Cerebellar nuclear complex (tissue), 1 donor: ENCODE results near the gene EPHX1.

ENCODE experiments used
- DNase-seq, 2 experiments: peaks; one replicate each; lab custom pipeline; 2025; lab: John Stamatoyannopoulos, UW

The EPHX1 gene

DNA sequence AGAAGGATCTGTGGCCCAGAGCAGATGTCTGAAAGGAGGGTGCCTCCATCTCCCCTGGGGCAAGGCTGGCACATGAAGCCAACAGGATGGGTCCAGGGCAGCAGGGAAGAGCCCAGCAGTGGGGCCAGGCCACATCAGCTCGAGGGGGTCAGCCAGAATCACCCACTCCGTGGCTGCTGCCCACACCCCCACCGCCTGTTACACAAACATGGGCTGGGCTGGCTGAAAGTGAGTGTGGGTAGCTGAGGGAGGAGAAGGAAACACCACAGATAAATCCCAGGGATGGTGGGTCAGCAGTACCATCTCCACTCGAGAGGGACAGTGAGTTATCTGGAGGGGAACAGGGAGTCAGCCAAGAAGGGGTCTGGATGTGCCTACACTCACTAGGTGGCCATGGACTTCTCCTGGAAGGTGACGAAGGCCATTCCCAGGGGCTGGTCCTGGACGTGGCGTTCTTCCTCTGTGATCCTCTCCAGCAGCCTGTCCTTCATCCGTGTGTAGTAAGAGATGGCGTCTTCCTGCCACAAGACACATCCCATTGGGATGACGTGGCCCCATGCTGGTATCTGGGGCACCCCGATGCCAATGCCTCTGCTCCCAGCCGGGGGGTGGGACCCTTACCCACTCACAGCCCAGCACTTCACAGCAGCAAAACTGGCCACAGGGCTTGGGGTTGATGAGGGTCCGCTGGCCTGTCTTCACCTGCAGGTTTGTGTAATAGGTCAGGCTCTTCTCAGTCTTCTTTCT is 52.1 kb downstream of the EPHX1 start:
- DNase-seq = no peak

DNA sequence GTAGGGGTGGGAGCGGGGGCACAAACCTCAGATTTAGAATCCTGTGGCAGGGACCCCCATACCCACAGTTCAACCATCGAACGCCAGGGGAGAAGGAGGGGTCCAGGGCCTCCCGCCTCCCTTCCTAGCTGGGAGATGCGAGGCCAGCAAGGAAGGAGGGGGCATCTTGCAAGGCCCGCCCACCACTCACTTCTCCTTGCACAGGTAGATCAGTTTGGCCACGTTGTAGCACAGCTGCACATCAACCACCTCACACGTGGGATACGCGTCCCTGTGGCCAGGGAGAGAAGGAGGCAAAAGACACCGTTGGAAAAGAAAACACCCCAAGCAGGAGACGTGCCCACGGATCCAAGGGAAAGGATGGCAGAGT is 52.6 kb downstream of the EPHX1 start:
- DNase-seq = no peak

DNA sequence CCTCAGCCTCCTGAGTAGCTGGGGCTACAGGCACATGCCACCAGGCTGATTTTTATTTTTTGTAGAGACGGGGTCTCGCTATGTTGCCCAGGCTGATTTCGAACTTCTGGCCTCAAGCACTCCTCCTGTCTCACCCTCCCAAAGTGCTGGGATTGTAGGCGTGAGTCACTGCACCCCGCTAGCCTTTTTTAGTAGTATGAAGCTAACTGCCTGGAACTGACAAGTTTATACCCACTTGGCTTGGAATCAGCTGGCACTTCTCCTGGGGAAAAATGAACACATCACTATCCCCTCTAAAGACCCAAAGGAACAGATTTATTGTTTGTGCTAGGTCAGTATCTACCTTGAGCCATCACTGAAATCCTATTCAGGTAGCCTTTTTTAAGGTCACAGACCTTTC is 53.2 kb downstream of the EPHX1 start:
- no peak for DNase-seq

DNA sequence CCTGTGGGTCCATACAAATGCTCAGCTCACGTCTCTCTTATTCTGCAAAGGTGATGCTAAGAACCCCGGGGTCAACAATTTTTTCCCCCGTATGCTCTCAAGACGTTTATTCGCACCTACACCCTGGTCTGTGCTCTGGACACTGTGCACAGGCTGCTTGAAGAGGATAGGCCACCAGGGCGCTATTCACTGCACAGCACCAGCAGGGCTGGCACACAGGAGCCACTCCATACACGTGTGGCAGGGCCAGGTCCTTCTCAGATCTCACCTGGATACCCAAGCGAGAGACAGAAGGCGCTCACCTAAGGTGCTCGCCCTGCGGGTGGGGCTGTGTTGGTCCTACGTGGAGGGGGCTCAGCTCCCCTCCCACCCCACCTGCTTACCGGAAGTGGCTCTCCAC is 55.6 kb downstream of the EPHX1 start:
- no peak for DNase-seq

DNA sequence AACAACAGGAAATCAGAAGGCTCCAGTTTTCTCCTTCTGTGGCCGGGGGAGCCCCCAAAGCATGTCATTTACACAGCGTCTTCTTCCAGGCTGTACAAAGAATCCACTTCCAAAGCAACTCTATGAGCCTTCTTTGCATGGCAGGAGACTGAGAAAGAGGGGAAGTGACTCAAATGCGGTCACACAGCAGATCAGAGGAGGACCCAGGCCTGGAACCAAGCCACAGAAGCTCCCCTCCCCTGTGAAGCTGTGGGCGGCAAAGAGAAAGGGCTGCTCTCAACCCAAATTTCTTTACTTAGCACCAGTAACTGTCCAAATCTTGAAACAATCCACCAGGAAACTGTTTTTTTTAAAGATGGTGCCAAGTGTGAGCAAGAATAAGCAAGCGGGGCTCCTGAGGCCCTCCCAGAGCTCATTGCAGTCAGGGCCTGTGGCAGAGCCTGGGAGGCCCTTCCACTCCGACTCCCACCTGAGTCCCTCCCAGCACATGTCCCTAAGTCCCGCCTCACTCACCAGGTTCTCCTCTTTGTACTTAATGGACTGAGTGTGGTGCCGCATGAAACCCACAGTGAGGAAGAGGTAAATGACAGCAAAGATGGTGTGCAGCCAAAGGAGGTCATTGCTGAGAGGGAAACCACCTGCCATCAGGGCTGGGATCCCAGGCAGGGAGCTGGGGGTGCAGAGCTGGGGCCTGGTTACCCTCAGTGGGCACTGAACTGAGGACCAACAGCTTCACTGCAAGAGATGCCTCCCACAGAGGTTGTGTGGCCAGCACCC is 56.3 kb downstream of the EPHX1 start:
- DNase-seq = no peak

DNA sequence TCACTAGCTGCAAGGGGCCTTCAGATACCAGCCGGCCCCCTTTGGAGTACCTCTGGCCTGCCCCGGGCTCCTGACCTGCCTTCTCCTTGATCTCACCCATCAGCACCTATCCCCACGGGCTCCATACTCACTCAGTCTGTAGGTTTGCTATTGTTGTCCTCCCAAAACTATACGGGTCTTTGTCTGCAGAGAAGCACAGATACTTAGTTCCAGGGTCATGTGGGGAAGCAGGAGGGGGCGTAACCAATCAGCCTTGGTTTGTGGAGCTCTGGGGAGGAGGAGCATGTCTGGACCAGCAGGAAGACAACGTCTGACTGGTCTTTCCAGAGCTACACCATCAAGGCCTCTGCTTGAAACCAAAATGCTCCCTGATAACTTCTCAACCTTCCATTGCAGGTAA is 57.1 kb downstream of the EPHX1 start:
- no peak for DNase-seq

DNA sequence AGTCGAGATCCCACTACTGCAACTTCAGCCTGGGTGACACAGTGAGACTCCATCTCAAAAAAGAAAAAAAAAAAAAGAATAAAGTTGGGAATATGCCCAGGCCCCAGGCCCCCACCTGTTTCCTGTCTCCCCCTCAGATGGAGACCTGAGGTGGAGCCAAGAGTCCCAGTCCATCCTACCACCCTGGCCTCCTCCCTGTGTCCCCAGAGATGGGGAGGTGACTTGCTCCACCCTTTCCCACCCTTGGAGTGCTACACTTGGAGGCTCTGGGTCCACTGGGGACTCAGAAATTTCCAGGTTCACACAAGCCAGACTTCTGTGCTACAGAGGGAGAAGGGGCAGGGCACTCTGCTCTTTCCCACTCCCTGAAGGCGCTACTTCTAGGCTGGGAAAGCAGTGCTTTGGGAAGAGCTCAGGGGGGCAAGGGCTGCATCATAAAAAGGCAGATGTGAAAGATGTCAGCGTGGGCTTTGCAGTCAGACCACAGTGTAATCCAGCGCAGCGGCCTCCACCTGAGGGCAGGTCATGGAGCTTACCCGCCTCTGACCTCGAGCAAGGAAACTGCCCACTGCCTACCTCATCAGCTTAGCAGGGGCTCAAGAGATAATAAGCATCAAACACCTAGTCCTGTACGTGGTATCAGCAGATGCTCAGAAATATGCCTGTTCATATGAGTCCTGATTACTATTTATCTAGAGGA is 58.9 kb downstream of the EPHX1 start:
- no peak for DNase-seq

DNA sequence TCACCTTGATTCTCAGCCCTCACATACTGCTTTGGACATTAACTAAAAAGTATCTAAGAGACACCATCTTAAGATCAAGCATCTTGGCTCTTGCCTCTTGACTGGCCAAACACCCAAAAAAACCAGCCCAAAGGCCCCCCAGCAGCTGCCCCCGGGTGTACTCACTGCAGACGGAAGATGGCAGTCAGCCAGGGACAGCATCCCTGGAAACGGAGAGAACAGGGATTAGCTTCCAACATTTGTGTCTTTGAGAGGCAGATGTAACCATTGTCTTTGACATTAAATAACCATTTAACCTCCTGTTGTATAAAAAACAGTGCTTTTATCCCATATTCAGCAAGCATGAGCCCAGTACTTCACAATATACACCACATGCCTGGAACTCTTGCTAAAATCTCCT is 61.0 kb downstream of the EPHX1 start:
- no peak for DNase-seq

DNA sequence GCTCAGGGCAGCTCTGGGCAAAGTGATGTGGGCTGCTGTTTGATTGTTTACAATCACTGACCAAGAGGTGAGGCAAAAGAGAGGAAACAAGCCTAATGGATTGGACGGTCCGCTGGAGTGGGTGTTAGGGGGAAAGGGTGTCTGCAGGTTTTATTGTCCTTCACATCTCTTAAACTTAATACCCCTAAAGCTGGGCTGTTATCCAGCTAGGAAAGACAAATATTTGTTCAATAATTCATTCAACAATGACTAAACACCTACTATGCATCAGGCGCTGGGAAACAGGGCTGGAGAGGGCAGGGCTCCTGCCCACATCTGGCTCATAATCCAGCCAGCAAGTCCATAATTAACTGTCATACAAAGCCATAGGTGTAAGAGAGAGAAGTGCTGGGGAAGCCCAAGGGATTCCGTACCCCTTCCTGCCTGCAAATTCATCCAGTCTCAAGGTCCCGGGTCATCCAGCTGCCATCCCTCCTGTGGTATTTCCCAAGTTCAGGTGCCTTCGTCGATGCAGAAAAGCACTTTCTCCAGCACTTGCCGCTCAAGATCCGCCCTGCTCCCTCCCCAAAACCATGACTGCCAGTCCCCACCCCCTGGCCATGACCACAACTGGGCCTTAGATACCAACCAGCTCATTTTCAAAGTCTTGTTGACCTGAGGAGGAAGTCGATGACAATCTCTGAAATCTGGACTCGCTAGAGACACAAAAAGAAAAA is 61.6 kb downstream of the EPHX1 start:
- DNase-seq = no peak

DNA sequence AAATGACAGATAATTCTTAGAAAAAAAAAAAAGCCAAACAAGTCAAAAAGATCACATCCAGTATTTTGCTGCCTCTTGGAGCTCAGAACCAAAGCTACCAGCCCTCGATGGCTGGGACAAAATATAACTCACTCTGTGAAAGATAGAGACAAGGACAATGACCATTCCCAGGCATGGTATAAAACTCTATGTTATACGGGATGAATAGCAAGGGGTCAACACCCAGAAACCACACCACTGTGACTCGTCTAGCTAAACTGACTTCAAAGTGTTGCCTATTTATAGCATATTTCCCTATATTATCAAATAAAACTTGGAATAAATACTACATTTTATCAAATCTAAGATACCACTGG is 62.1 kb downstream of the EPHX1 start:
- DNase-seq = no peak

DNA sequence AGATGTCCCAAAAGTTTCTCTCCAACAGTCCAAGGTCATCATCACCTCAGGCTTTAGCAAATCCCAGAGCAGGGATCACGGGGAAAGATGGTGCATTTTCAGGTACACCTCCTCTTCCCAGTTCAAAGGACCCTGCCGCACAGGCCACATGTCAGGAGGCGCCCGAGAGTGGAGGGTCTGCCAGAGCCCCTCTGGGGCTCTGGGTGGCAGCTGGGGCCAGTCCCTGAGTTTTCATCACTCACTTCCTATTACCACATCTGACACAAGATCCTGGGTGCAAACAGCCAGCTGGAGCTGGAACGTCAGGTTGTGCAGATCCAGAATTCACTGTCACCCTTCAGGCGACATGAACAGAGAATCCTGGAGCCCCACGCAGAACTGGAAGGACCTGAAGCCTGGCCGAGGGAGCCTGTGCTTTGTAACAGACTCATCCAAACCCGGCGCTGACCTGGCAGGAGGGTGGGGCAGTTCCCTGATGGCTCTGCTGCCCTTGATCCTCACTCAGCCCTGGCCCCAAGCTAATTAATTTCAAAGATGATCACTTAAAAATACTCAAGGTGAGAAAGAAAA is 63.4 kb downstream of the EPHX1 start:
- DNase-seq = no peak

DNA sequence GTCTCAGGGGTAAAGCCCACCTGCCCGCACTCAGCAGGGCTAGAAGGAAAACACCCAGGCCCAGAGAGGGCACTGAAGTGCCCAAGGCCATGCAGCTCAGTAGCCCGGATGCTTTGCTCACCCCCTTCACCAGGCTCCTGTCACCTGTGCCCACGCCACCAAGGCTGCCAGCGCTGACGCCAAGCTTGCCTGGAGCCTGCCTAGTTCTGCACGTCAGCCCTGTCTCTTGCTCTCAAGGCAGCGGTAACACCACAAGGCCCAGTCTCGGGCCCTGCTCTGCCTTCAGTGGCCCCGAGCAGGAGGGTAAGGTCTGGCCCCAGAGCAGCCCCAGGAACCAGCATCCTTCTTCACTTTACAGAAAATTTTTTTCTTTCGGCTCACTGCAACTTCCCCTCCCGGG is 64.5 kb downstream of the EPHX1 start:
- no peak for DNase-seq

DNA sequence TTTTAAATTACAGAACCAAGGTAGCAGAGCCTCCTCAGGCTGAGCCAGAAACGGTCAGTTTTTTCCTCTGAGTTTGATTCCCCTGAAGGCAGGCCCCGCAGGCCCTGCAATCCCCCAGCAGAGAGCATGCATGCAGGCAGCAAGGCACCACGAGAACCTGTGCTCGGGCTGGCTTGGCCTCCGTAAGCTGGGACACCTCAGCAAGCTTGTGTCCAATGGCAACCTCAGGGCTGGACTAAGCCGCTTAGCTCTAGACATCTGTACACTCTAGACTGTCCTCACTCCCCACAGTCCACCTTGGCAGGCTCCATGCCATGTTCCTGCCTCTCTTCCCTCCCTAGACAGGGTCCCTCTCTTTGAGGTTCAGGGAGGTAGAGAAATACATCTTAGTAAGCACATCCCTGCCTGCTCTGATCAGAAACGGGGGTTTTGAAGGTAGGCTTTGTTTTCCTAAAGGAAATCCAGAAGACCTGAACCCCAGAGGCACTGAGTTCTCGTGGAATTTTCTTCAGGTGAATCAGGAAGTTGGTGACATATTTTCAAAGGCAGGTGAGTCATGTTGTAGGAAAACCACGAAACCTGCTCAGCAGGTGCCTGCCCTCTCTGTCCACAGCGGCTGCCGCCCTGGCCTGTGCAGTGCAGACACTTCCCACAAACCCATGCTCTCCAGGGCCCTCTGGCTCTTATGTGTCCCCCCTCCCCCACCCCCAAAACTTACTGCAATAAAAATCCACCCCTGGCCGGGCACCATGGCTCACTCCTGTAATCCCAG is 65.3 kb downstream of the EPHX1 start:
- no peak for DNase-seq

DNA sequence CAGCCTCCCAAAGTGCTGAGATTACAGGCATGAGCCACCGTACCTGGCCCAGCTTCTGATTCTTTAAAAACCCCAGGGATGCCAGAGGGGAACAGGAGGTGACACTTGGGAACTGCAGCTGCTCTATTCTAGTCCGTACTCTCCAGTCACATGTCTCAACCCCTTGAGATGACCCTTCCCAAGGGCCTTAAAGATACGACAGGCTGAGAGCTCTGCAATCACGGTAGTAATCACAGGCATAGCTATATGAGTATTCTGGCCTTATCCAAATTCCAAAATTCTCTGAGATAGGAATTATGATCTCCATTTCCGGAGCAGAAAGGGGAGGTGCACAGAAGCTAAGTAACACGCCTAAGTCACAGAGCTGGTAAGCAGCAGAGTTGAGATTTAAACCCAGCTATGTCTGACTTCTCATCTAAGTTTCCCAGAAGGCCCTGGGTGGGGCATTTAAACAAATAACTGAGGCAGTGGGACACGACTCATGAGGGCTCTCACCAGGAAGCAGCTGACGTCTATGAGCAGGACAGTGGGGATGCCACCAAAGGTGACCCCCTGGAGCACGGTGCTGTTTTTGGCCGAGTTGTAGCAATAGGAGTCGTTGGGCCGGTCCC is 67.1 kb downstream of the EPHX1 start:
- DNase-seq = no peak

DNA sequence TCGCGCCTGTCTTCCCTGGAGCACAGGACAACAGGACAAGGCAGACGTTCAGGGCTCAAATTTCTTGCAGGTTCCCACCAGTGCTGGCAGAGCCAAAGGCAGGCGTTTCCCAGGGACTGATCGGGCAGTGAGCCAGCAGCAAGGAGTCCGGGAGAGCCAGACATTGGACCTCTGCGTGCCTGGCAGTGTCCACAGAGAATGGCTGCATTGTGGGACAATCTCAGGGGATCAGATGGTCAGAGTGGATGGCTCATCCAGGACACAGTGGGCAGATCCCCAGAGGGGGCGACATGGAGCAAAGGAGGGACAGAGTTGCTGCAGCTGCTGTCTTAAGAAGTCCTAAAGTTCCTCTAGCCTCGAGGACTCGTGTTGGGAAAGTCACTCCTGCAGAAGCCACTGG is 67.7 kb downstream of the EPHX1 start:
- no peak for DNase-seq

DNA sequence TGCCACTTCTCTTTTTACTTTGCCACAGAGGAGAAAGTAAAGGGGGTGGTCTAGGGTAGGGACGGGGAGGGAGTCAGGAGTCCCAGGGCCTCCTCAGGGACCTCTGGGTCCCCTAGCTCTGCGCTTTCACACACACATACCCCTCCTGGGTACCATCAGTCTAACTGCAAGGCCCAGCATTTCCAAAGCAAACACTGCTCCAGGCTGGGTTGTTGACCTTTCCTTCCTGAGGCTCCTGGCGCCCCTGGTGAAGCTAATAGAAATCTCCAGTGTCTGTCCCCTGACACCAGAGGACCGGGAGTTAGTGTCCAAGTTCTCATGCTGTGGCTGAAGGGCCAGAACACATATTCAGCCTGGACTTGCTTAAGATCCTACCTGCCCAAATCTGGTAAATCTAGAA is 68.4 kb downstream of the EPHX1 start:
- DNase-seq = no peak

DNA sequence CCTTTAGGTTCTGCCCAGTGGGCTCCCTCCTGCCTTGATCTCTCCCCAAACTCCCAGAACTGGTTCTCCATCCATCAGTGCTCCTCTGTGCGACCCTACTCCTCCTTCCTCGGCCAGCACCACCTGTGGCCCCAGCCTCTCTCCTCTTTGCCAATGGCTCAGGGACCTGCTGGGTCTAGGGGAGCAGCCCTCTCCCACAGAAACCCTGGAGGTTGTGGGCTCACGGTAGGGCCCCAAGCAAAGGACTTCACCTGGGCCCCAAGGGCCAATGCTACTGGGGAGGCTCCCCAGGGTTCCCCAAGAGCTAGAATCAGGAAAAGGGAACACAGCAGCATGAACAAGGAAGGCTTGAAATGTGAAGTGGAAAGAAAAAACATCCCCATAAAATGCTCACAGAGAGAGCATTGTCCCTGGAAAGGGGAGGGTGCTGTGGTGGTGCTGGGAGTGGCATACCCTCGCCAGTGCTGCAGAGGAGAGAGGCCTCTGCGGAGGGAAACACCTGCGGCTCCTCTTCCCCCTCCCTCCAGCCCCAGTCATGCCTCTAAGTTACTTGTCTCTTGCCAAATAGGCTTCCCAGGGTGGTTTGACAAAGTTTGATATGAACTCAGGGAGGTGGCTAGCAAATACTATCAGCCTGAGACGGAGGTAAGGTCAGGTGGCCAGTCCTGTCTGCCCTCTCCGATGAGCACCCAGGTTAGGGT is 69.7 kb downstream of the EPHX1 start:
- no peak for DNase-seq

DNA sequence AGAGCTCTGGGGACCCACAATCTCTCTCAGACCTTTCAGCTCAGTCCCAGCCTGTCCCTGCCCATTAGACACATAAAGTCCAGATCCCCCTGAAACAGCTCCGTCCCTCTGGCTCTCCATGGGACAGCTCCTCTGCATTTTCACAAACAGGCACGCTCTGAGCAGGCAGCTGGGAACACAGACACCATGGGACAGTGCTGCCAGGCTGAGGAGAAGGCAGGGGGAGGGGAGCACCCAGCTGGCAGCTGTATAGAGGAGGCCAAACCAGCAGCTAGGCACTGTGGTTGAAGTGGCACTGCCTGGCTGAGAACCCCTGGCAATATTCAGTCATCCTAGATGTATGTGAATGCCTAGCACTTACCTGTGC is 70.3 kb downstream of the EPHX1 start:
- no peak for DNase-seq

DNA sequence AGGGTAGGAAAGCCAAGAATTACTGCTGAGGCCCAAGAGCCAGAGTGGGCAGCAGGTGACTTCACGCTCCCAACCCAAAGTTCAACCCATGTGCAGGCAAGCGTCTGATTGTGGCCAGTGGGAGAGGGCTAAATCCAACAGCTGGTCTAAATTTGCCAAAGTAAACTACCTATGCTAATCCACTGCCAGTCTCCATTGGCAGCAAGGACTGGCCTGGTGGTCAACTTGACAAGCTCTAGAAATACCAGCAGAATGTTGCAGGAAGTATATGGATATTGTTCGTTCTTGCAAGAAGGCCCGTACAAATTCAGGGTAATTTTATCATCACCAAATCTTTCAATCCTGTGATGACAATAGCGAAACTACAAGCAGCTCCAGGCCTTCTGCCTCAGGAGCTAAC is 70.7 kb downstream of the EPHX1 start:
- DNase-seq = no peak
